ENCODE measurements around the gene DDIT4L. TPM values are rescaled to one million over a fixed set of nuclear protein-coding genes. Genes with fewer than 3 reads are reported as not detected.

The DDIT4L gene
- total and polyA plus RNA-seq, 2 of the 4 experiments (the other 2 are of a cell fraction), result 3.1 to 3.9 TPM

- Histone ChIP-seq H3K79me1 (ENCODE audit: low read depth in 1 of 2, low read length in 2 of 2) (no peaks in the 10 kb centered on the region), H3K27me3 (ENCODE audit: control insufficient read depth, insufficient read depth, low read length) (no peaks in the 10 kb centered on the region), H2AFZ (replicated peaks; ENCODE audit: low read length, poor library complexity) (no peak overlapping the region), H3K9me1 (ENCODE audit: insufficient read depth, low read length) (no peaks in the 10 kb centered on the region), H3K36me3 (ENCODE audit: control insufficient read depth, insufficient read depth, low read length) (no peaks in the 10 kb centered on the region), H2AK9ac (replicated peaks; ENCODE audit: low read depth, low read length, poor library complexity) (no peak overlapping the region), H3K18ac (ENCODE audit: low read depth, low read length) (no peak overlapping the region), H3K4me1 (ENCODE audit: control insufficient read depth, insufficient read depth, low read length) (peaks cover 2% of the 10 kb centered on the region; the same call in 1 of the 2 replicates), H3K56ac (ENCODE audit: extremely low read depth, insufficient read depth, low read length) (no peak overlapping the region), H2AK5ac (ENCODE audit: low read depth, low read length) (no peak overlapping the region), H2BK5ac (ENCODE audit: low read depth, low read length, poor library complexity, severe bottlenecking) (no peak overlapping the region), H3K4ac (ENCODE audit: low read depth, low read length) (no peak overlapping the region), H4K20me1 (ENCODE audit: insufficient read depth, low read length) (no peaks in the 10 kb centered on the region), H3K9me3 (ENCODE audit: control insufficient read depth, insufficient read depth, low read length) (no peaks in the 10 kb centered on the region), H4K5ac (ENCODE audit: low read depth, low read length) (no peak overlapping the region), H3K14ac (replicated peaks; ENCODE audit: low read depth, low read length) (no peak overlapping the region), H3K9ac (ENCODE audit: low read depth, low read length) (no peak overlapping the region), H3K23ac (ENCODE audit: low read depth, low read length) (no peak overlapping the region), H2BK120ac (ENCODE audit: low read depth, low read length) (no peak overlapping the region), H4K8ac (ENCODE audit: low read depth in 2 of 2, low read length in 2 of 2) (no peak overlapping the region), H3K27ac (ENCODE audit: insufficient read depth, low read length) (no peak overlapping the region), H2BK15ac (ENCODE audit: low read depth, low read length) (no peak overlapping the region), H2BK20ac (ENCODE audit: low read depth, low read length) (no peak overlapping the region), H3K4me3 (ENCODE audit: insufficient read depth, low read depth, low read length) (no peak overlapping the region), H4K91ac (ENCODE audit: insufficient read depth, low read depth, low read length) (no peak overlapping the region), H3K4me2 (ENCODE audit: low read depth, low read length) (no peak overlapping the region)
- TF ChIP-seq CHD1 (IDR thresholded peaks at IDR 0.05; ENCODE audit: low read depth, low read length) (no peak), NFE2L2 (IDR thresholded peaks at IDR 0.05; ENCODE audit: low read depth, low read length) (no peak), USF2 (IDR thresholded peaks at IDR 0.05; ENCODE audit: low read depth, low read length) (no peak), CTCF (conservative IDR thresholded peaks at IDR 0.05; ENCODE audit: low read depth, low read length) (no peak), MXI1 (IDR thresholded peaks at IDR 0.05; ENCODE audit: borderline replicate concordance, low read depth, low read length) (no peak), RCOR1 (IDR thresholded peaks at IDR 0.05; ENCODE audit: insufficient replicate concordance, low read length) (no peak), RAD21 (IDR thresholded peaks at IDR 0.05; ENCODE audit: low read length) (no peak), BHLHE40 (IDR thresholded peaks at IDR 0.05; ENCODE audit: low read depth, low read length) (no peak), MAZ (IDR thresholded peaks at IDR 0.05; ENCODE audit: borderline replicate concordance, low read depth, low read length) (no peak)
- intact Hi-C loops (cut with micrococcal nuclease) (no loop called here), dilution Hi-C loops (cut with HindIII; ENCODE audit: low sequenced_read_pairs, unreplicated experiment) (no loop called here), in situ Hi-C loops (cut with MboI; ENCODE audit: low sequenced_read_pairs) (no loop called here)
- DNase-seq (no peak), ATAC-seq (ENCODE audit: low read depth) (no peak)
- no CpG with 5 or more reads among the region's 3 CpGs for WGBS, 2 experiments (ENCODE audit: extremely low coverage in 2 of 2, insufficient read length in 1 of 2)
- BruUV-seq (replicated peaks), result no TSS peak
- ChIA-PET CTCF (no interaction called here), POLR2A (ENCODE audit: unreplicated experiment) (no interaction called here)
These were observed 28.1 kb downstream of the DDIT4L start for GRCh38 chr4:100162027-100162685.
